ENCODE measurements around the gene CHRDL1. TPM values are rescaled to one million over a fixed set of nuclear protein-coding genes. Genes with fewer than 3 reads are reported as not detected.

CHRDL1 gene
- total RNA-seq, 1 experiment from 2014 or later = 11.1 TPM

- TF ChIP-seq TCF7 (CRISPR knock-in tag; IDR thresholded peaks at IDR 0.05; ENCODE audit: low read depth) (no peak), TEAD4 (CRISPR knock-in tag; IDR thresholded peaks at IDR 0.05) (no peak), ZNF317 (CRISPR knock-in tag; IDR thresholded peaks at IDR 0.05; ENCODE audit: borderline replicate concordance, low read depth) (no peak), KAT7 (CRISPR knock-in tag; IDR thresholded peaks at IDR 0.05; ENCODE audit: borderline replicate concordance) (no peak), ATF6 (CRISPR knock-in tag; IDR thresholded peaks at IDR 0.05) (no peak), NFYB (CRISPR knock-in tag; conservative IDR thresholded peaks at IDR 0.05; ENCODE audit: low read depth) (no peak), MAX (CRISPR knock-in tag; IDR thresholded peaks at IDR 0.05) (no peak), MYBL2 (CRISPR knock-in tag; IDR thresholded peaks at IDR 0.05) (no peak), FOXP1 (CRISPR knock-in tag; IDR thresholded peaks at IDR 0.05; ENCODE audit: borderline replicate concordance) (no peak)
- TF ChIP-seq, protein P1, sequence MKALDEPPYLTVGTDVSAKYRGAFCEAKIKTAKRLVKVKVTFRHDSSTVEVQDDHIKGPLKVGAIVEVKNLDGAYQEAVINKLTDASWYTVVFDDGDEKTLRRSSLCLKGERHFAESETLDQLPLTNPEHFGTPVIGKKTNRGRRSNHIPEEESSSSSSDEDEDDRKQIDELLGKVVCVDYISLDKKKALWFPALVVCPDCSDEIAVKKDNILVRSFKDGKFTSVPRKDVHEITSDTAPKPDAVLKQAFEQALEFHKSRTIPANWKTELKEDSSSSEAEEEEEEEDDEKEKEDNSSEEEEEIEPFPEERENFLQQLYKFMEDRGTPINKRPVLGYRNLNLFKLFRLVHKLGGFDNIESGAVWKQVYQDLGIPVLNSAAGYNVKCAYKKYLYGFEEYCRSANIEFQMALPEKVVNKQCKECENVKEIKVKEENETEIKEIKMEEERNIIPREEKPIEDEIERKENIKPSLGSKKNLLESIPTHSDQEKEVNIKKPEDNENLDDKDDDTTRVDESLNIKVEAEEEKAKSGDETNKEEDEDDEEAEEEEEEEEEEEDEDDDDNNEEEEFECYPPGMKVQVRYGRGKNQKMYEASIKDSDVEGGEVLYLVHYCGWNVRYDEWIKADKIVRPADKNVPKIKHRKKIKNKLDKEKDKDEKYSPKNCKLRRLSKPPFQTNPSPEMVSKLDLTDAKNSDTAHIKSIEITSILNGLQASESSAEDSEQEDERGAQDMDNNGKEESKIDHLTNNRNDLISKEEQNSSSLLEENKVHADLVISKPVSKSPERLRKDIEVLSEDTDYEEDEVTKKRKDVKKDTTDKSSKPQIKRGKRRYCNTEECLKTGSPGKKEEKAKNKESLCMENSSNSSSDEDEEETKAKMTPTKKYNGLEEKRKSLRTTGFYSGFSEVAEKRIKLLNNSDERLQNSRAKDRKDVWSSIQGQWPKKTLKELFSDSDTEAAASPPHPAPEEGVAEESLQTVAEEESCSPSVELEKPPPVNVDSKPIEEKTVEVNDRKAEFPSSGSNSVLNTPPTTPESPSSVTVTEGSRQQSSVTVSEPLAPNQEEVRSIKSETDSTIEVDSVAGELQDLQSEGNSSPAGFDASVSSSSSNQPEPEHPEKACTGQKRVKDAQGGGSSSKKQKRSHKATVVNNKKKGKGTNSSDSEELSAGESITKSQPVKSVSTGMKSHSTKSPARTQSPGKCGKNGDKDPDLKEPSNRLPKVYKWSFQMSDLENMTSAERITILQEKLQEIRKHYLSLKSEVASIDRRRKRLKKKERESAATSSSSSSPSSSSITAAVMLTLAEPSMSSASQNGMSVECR (CRISPR knock-in tag; IDR thresholded peaks at IDR 0.05; ENCODE audit: borderline replicate concordance) = no peak
- TF ChIP-seq, protein P2, sequence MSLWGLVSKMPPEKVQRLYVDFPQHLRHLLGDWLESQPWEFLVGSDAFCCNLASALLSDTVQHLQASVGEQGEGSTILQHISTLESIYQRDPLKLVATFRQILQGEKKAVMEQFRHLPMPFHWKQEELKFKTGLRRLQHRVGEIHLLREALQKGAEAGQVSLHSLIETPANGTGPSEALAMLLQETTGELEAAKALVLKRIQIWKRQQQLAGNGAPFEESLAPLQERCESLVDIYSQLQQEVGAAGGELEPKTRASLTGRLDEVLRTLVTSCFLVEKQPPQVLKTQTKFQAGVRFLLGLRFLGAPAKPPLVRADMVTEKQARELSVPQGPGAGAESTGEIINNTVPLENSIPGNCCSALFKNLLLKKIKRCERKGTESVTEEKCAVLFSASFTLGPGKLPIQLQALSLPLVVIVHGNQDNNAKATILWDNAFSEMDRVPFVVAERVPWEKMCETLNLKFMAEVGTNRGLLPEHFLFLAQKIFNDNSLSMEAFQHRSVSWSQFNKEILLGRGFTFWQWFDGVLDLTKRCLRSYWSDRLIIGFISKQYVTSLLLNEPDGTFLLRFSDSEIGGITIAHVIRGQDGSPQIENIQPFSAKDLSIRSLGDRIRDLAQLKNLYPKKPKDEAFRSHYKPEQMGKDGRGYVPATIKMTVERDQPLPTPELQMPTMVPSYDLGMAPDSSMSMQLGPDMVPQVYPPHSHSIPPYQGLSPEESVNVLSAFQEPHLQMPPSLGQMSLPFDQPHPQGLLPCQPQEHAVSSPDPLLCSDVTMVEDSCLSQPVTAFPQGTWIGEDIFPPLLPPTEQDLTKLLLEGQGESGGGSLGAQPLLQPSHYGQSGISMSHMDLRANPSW (CRISPR knock-in tag; conservative IDR thresholded peaks at IDR 0.05; ENCODE audit: low read depth) = no peak
Observed at GRCh38 chrX:110836451-110836850, 40.8 kb upstream of the CHRDL1 start (continued).

DNA sequence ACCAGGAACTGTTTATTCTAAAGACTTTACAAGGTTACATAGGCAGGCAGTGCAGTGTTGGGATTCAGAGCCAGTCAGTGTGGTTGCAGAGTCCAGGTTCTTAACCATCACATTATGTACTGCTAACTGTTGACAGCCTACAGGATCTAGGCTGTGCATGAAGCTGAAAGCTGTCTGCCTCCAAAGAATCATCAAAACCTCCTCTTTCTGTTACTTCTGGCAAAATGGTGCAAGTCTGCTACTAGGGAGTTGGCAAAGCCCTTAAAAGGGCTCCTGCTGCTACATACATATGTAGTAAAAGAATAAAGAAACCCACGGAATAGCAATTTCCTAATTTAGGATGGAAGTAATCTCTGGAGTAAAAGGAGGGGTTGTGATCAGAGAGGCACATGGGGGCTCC, 40.4 kb upstream of the CHRDL1 start:
- H3K4me1 Mint-ChIP-seq = no peaks in the 10 kb centered on the region
- TF ChIP-seq ETV6 (CRISPR knock-in tag; IDR thresholded peaks at IDR 0.05) (no peak), FOXJ3 (CRISPR knock-in tag; IDR thresholded peaks at IDR 0.05; ENCODE audit: borderline replicate concordance) (no peak), GRHL2 (CRISPR knock-in tag; IDR thresholded peaks at IDR 0.05; ENCODE audit: insufficient replicate concordance, severe bottlenecking) (no peak), ZNF121 (CRISPR knock-in tag; IDR thresholded peaks at IDR 0.05) (no peak), GTF2I (CRISPR knock-in tag; conservative IDR thresholded peaks at IDR 0.05) (no peak), CTCF (IDR thresholded peaks at IDR 0.05) (no peak), ERG (CRISPR knock-in tag; IDR thresholded peaks at IDR 0.05) (no peak), MYBL2 (CRISPR knock-in tag; IDR thresholded peaks at IDR 0.05) (no peak), MXD4 (CRISPR knock-in tag; IDR thresholded peaks at IDR 0.05; ENCODE audit: borderline replicate concordance) (no peak)
- TF ChIP-seq, protein P3, sequence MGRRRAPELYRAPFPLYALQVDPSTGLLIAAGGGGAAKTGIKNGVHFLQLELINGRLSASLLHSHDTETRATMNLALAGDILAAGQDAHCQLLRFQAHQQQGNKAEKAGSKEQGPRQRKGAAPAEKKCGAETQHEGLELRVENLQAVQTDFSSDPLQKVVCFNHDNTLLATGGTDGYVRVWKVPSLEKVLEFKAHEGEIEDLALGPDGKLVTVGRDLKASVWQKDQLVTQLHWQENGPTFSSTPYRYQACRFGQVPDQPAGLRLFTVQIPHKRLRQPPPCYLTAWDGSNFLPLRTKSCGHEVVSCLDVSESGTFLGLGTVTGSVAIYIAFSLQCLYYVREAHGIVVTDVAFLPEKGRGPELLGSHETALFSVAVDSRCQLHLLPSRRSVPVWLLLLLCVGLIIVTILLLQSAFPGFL (CRISPR knock-in tag; IDR thresholded peaks at IDR 0.05; ENCODE audit: borderline replicate concordance) = no peak
- ATAC-seq = no peak
- H3K9me3 Mint-ChIP-seq = no peaks in the 10 kb centered on the region
- no peak overlapping the region for H3K4me3 Mint-ChIP-seq
- H3K27ac Mint-ChIP-seq = no peak overlapping the region
- DNase-seq (ENCODE audit: low spot score) = no peak
- CTCF ChIA-PET = interaction anchor here (1.7 kb wide), 1 partner anchor 11 kb away, joined by 42 read pairs; no protein-coding TSS in a partner anchor
- POLR2A ChIA-PET = no interaction called here
- no peaks in the 10 kb centered on the region; the same call in 1 of the 2 replicates for H3K27me3 Mint-ChIP-seq (ENCODE audit: low read depth)
- H3K36me3 Mint-ChIP-seq = no peaks in the 10 kb centered on the region

Data from WTC11 (cell line).